ENCODE measurements around the gene TNKS2. TPM values are rescaled to one million over a fixed set of nuclear protein-coding genes. Genes with fewer than 3 reads are reported as not detected.
A peak's percentile ranks its signal among the peaks of the same experiment; 100 is the strongest.
"Not testable (repeated sequence)": the region's sequence is repeated elsewhere in the genome, so short reads cannot be mapped to it uniquely, and the experiment has no call there.

Gene TNKS2
- total and polyA plus RNA-seq, 8 donors: 5.2 to 22.6 (median 14.3) TPM

DNA sequence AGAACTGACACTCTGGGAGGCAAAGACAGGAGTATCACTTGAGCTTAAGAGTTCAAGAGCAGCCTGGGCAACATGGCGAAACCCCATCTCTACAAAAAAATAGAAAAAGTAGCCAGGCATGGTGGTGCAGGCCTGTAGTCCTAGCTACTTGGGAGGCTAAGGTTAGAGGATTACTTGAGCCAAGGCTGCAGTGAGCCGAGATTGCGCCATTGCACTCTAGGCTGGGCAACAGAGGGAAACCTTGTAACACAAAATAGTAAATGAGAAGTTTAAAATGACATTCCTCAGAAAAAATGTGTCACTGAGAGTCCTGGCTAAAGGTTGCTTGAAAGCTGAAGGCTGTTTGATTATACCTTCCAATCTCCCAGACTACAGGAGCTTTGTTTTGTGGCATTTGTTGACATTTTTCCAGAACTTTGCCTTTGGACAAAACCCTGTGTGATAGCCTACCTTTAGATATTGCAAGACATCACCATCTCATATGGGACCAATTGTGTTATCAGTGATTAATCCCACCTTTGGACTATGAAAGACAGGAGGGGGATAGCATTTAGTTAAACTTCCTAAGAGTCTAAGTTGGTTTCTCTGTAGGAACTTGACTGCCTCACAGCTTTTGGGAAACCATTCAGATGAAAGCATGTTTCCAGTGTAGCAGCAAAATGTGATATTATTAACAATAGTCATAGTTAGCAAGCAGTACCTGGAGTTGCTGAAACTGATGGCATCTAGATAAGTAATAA is 5.3 kb downstream of the TNKS2 start:
- 79 to 89% methylated on average over 3 of the region's 3 CpGs for WGBS, 2 donors
- no peak for DNase-seq
- intact Hi-C loops (cut with DNase I): no loop called here
- peak overlapping the region in 2 of 4 donors; percentile 1 to 29 for H3K27ac ChIP-seq
- H3K36me3 ChIP-seq: peaks cover 0 to 6% (median 0%) of the 10 kb centered on the region in 3 donors
- peaks cover 12 to 45% (median 29%) of the 10 kb centered on the region in 3 donors for H3K4me1 ChIP-seq
- H3K4me3 ChIP-seq: no peak overlapping the region
- H3K27me3 ChIP-seq: no peaks in the 10 kb centered on the region
- no peak for FAIRE-seq
- no peak for ATAC-seq
- TF ChIP-seq, protein P1, sequence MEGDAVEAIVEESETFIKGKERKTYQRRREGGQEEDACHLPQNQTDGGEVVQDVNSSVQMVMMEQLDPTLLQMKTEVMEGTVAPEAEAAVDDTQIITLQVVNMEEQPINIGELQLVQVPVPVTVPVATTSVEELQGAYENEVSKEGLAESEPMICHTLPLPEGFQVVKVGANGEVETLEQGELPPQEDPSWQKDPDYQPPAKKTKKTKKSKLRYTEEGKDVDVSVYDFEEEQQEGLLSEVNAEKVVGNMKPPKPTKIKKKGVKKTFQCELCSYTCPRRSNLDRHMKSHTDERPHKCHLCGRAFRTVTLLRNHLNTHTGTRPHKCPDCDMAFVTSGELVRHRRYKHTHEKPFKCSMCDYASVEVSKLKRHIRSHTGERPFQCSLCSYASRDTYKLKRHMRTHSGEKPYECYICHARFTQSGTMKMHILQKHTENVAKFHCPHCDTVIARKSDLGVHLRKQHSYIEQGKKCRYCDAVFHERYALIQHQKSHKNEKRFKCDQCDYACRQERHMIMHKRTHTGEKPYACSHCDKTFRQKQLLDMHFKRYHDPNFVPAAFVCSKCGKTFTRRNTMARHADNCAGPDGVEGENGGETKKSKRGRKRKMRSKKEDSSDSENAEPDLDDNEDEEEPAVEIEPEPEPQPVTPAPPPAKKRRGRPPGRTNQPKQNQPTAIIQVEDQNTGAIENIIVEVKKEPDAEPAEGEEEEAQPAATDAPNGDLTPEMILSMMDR (IDR thresholded peaks at IDR 0.05): no peak
- no peaks in the 10 kb centered on the region for H3K9me3 ChIP-seq

DNA sequence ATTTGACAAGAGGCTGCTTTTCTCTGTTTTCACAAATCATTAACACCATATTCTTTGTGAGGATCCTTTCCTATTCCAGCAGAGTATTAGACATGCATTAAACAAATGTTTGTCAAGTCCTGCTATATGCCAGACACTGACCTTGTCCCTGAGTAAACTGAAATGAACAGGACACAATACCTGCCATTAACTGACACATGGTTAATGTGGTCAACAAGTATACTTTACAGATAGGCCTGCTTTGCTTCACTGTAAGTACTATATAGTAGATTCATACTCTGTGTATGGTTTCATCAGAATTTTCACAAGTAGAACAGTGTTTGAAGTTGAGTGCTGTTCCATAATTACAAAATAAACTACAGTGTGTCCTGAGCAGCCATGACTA is 5.9 kb downstream of the TNKS2 start:
- intact Hi-C loops (cut with DNase I): no loop called here
- TF ChIP-seq, protein P1 (IDR thresholded peaks at IDR 0.05): no peak
- ATAC-seq (peak; percentile 43 to 69 (median 53)), DNase-seq (no peak), FAIRE-seq (no peak)
- Histone ChIP-seq H3K4me3 (no peak overlapping the region), H3K27ac (peak overlapping the region in 1 of 4 donors; percentile 1), H3K9me3 (no peaks in the 10 kb centered on the region), H3K4me1 (peaks cover 12 to 45% (median 29%) of the 10 kb centered on the region in 3 donors), H3K36me3 (peaks cover 0 to 6% (median 0%) of the 10 kb centered on the region in 3 donors), H3K27me3 (no peaks in the 10 kb centered on the region)

DNA sequence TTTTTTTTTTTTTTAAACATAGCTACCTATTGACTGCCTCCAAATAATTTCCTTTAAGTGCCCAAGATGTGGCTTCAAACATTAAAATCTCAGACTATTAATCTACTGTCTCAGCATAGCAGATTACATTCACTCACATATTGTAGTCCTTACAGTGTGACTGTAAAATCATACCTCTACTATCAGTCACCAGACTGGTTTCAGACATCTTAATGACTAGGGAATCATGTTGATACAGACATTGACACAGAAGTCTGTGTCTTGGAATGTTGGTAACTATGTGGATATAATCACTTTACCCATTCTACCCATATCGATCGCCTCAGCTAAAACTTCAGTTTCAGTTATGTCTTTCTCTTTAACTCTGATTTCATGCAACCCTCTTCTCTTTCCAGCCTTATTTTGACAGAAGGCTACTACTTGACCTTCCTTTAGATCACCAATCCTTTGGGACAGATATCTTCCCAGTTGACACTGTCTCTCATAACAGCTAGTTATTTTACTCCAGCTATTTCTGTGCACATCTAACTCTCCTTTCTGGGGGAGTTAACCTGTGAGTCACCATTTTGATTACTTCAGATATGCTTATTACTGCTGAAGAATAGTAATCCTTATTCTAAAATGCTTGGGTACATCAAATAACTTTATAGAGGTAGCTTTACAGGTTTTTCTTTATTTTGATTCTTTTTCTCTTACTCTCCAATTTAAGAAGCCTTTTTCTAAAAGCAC is 7.0 kb downstream of the TNKS2 start:
- WGBS, 2 donors: 93 to 95% methylated on average over 2 of the region's 2 CpGs
- H3K4me3 ChIP-seq: no peak overlapping the region
- FAIRE-seq (no peak), DNase-seq (no peak), ATAC-seq (no peak)
- peaks cover 12 to 40% (median 29%) of the 10 kb centered on the region in 3 donors for H3K4me1 ChIP-seq
- H3K36me3 ChIP-seq: peaks cover 0 to 6% (median 0%) of the 10 kb centered on the region in 3 donors
- intact Hi-C loops (cut with DNase I): no loop called here
- no peak overlapping the region for H3K27ac ChIP-seq
- TF ChIP-seq, protein P1 (IDR thresholded peaks at IDR 0.05): no peak
- H3K9me3 ChIP-seq: no peaks in the 10 kb centered on the region
- H3K27me3 ChIP-seq: no peaks in the 10 kb centered on the region

DNA sequence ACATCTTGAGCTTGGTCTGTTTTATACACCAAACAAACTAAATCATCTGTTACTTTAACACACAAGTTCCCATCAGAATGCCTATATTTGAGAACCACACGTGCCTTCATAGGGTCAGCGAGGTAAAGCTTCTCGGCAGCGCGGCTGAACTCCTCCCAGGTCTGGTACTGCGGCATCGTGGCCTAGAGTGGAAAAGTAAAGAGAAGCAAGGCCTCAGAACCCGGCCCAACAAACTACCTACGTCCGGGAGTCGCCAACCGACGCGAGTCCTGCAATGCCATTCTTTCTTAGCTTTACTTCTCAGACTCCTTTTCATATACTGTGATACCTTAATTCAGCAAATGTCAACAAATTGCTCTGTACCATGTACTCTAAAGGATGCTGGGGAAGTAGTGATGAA is 9.0 kb downstream of the TNKS2 start:
- H3K9me3 ChIP-seq; H3K27me3 ChIP-seq; H3K27ac ChIP-seq; FAIRE-seq; H3K36me3 ChIP-seq; DNase-seq; H3K4me3 ChIP-seq; intact Hi-C loops (cut with DNase I): not testable (repeated sequence)
- peaks cover 12 to 24% (median 24%) of the 10 kb centered on the region in 3 donors for H3K4me1 ChIP-seq
- 93 to 96% methylated on average over 14 of the region's 14 CpGs for WGBS, 2 donors
- ATAC-seq: peak in 1 of 4 donors; percentile 25

GRCh38 chr10:91813251-91813650 is 15.0 kb downstream of the TNKS2 start:
- 60 to 67% methylated on average over 1 of the region's 1 CpG for WGBS, 2 donors
- Histone ChIP-seq H3K36me3 (peaks cover 0 to 23% (median 5%) of the 10 kb centered on the region in 3 donors), H3K9me3 (no peaks in the 10 kb centered on the region), H3K4me3 (no peak overlapping the region), H3K27me3 (no peaks in the 10 kb centered on the region), H3K27ac (no peak overlapping the region), H3K4me1 (peaks cover 0 to 3% (median 0%) of the 10 kb centered on the region in 3 donors)
- DNase-seq (no peak), FAIRE-seq (no peak), ATAC-seq (no peak)
- TF ChIP-seq, protein P1 (IDR thresholded peaks at IDR 0.05): no peak
- intact Hi-C loops (cut with DNase I): no loop called here
